Non-pigmented ciliary epithelial cell (primary cell): ENCODE results near the gene EPHA4.
"Not testable (repeated sequence)": the region's sequence is repeated elsewhere in the genome, so short reads cannot be mapped to it uniquely, and the experiment has no call there.

Experiments
- DNase-seq: peaks from one replicate; pipeline ENCODE4 v3.0.0-alpha.2; 2010; ENCODE audit warnings: low read depth

The EPHA4 gene

DNA sequence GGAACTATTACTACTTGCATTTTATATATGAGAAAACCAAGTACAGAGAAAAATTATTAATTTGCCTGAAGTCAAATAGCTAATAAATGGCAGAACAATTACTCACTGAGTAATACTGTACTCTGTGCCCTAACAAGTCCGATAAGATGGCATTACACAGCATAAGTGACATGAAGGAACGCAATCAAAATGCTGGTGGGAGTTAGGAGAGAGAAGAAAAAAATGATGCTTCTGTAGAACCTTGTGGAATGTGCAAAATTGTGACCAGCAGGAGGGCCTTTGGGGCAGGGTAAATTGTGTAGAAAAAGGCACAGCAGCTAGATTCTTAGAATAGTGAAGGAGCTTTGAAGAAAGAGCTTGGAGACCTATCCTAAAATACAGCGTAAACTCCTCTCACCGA is 32.9 kb downstream of the EPHA4 start:
- no peak for DNase-seq

DNA sequence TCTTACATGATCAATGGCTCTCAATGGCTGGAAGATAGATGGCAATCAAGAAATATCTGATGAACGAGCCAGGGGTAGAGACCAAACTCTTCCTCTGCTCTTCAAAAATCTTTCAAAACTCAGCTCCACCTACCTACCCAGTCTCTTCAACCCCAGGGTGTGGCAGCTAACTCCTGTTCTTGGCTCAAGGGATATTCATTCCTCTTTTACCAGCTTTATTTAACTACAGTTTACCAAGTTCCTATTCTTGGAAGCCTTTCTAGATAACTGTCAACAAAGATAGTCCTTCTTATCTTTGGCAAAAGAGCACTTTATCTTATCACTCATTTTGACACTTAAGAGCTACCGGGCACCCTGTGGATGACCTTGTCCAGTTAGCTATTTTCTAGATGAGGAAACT is 36.3 kb downstream of the EPHA4 start:
- DNase-seq, result no peak

DNA sequence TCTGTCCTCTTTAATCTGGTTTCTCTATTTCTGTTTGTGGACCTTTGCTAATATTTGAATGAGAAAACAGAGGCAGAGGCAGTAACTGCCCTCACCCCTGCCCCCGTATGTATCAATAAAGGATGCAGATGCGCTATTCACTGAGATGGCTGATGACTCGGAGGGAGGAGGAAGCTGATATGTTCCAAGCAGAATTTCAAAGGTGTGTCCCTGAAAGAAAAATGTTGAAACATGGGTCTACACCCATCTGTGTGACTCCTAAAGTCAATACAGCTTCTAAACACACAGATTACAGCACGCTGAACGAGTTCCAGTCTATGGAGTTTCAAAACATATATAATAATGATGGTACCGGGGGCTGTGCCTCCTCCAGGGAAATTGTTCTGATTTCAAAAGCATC is 38.8 kb downstream of the EPHA4 start:
- DNase-seq, result no peak

DNA sequence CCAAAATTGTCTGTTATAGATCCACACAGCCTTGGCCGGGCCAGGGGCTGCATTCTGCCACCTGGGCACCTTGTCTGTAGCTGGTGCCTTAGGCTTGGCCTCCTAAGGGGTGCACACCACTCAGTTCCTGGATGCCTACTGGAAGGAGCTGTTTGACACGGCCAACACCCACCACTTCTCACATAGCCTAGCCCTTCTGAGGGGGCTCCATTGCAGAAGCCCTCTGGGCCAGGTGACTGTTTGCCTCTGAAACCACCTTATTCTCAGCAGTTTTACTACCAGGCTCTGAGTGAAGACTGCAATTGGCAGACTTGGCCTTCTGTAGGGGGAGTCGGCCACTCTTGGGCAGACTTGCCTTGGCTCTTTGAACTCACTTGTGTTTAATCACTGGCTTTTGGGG is 39.5 kb downstream of the EPHA4 start:
- no peak for DNase-seq

DNA sequence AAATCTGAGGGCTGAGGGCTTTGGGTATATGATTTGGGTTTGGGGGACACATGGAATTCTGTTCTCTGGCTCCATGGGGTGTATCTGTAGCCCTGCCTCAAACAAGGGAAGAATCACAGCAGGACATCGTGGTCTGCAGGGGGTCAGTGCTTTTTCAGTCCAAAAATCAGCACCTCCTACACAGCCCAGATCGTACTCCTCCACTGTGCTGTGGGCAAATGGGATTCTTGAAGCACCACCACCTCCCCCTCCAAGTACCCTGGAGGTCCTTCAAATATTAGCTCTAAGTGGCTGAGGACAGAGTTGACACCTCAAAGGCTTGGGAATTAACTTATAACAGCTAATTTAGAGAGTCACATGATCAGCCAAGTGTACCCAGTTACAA is 41.5 kb downstream of the EPHA4 start:
- no peak for DNase-seq

DNA sequence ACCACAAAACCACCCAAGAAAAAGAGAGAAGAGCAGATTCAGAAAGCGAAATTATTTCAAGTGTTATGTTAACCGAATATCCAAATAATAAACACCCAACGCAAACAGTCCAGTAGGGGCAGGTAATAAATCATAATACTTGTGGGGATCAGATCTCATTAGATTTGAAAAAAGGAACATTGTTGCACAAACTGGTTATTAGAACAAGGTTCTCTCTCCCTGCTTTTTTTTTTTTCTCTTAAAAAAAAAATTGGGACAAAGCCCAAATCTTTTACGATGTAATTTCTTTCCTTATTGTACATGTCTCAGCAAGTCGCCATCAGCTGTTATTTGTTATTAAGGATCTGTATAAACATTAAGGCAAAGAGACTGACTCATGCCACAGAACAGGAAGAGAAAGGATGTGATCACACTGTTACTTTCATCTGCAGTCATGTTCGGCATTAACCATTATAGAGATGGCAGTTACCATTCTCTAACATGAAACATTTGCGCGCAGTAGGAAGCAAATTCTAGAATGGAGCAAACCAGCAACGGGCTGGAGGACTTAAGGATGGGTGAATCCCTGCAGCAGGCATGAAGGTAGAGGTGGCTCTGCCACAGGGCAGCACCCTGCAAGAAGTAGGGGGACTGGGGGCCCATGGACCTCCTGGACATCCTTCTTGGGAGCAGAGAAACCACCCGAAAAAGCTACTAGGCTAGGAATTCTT is 42.0 kb downstream of the EPHA4 start:
- peak; percentile 56 for DNase-seq

DNA sequence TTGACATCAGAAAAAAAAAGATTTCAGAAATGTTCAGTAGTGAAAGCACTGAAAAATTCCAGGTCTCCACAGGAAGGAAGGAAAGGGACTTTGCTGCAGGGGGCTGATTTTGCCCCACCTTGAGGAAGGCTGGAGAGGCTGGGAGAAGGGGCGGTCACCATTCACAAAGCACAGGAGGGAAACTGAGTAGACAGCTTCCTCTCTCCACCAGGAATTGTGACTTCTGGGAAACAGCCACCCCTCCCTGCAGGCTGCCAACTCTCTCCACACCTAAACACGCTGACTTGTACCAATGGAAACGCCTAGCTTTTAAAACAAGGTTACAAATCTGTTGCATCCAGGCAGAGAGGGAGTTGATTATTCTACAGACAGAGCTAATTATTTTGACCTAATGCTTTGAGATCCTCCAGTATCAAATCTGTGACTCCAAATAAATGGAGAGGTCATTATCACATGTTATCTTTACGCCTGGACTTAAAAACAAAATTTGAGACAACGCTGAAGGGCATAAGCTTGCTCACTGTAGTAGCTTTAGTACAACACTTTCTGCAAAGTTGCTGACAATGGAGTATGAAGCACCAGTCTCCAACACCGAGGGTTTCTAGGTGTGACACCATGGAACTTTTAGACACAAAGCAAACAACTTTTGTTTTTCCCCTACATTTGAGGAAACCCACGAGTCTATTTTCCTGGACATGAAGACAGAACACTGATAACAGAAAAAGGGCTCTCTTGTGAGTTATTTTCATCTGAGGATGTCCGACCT is 42.7 kb downstream of the EPHA4 start:
- DNase-seq, result no peak

DNA sequence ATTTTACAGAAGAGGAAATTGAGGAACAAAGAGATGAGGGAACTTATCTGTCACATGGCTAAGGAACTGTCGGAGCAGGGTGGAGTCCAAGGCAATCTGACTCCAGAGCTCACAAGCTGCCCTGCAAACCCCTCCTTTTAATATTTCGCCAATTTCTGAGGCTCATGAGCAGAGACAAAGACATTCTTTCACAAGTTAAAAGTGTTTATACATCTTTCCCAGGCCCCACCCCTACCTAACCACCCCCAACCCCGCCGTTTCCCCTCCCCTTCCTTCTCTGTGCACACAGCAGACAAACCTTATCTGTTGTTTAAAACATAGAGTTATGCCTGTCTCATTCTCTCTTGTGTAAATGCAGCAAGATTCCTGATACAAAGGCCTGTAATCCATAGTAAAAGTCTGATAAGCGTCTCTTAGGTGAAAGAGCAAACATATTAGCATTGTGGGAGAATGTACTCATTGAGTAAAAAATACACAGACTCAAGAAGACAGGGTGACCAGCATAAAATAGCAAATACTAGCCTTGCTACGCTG is 44.3 kb downstream of the EPHA4 start:
- DNase-seq, result no peak

DNA sequence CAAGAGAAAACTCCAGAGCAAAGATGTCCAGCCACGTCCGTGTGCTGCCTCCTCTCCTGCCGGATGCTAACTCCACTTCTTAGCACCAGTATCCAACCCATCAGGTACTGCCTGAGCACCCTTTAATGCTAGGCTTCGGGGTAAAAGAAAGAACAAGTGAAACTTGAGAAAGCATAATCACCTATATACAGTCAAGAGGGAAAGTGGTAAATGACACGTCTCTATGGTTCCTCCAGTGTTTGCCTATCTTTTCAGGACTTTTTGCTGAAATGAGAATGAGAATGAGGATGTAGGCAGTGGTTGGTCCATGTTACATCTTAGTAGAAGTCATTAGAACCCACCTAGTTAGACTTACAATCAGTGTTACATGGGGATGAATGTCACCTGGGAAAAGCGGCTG is 47.9 kb downstream of the EPHA4 start:
- DNase-seq, result no peak

DNA sequence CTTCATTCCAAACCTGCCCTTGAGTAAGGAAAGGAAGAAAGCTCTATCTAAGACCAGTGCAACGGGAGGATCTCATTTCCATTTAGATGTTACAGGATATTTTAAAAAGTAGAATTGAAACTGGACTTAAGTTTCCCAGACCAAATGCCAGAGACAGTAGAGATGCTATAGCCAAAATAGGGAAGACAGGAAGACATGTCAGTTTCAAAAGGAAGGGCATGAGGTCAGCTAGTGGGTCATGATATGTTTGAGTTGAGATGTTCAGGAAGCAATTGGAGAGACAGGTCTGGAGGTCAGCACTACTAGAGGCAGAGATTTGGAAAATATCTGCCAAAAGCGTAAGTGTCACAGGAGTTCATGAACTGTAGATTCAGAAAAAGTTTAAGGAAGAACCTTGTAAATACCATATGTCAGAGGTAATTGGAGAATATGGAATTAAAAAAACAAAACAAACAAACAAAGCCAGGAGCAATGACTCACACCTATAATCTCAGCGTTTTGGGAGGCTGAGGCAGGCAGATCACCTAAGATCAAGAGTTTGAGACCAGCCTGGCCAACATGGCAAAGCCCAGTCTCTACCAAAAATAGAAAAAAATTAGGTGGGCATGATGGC is 50.8 kb downstream of the EPHA4 start:
- no peak for DNase-seq

DNA sequence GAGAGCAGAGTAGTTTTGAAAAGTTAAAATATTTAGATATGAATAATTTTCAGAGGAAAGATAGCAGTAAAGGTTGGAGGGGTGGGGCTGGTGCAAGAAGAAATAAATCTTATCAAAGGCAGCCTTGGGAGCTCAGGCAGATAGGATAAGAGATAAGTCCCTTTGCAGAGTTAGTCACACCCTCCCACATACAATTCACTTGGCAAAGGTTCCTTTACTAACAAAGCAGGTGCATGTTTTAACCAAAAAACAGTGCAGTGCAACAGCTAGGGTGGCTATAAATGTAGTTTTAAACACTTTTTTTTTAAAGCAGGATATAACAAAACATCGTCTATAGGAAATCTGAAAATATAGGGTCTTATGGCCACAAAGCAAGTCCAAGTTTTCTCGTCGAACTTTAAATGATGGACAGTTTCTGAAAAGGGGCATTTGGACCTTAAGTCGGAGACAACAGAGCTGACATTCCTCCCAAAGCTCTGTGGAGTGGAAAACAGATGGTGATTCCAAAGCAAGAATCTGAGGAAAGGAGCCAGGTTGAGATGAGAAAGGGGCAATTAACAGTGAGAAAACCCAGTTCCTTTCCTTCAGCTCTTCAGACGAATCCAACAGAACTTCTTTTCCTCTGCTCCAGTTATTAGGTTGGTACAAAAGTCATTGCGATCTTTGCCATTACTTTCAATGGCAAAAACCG is 53.0 kb downstream of the EPHA4 start:
- DNase-seq, result no peak

DNA sequence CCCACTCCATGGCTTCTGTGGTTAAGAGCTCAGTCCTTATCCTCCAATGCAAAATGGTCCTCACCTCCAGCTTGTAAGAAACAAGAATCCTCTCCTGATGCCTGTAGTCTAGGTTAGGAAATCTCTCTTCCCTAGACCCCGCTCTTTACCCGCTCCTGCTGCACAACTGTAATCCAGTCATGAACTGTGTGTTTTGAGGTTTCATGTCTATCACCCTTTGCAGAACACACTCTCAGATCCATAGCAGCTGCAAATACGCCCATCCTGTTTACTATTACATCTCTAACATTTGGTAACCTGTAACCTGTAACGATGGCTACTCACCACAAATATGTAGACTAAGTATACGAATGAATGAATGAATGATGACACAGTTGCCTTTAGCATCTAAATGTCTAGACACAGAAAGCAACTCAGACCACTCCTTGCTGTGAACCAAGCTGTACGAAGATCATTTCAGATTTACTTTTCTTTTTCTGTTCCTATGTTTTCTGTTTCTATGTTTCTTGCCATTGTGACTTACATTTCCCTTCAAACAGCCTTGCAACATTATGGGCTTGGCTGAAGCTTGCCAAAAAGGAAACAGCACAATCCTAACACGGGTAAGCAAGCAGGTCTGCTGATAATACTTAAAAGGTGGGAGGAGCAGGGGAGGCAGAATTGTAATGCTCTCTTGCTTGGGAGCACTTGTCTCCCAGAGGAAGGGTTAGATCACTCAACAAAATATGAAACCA is 53.7 kb downstream of the EPHA4 start:
- DNase-seq, result peak; percentile 45

DNA sequence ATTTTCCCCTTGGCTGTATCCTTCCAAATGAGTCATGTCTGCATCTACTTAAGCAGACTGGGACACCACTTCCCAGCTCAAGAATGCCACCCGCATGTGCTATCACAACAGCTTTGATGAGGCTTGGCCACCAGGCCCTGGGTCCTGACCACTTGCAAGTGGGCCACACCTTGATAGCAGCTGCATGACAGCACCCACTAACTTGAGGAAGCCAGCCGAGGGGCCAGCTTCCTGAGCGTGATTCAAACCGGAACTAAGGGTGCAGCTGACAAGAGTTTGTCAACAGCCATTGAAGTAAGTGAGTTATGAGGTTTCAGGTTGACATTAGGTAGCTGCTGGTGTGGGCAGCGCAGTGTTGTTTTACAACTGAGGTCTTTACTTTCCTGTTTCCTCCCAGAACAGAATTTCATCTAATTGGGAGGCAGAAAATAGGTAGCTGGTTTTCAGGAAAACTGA is 54.4 kb downstream of the EPHA4 start:
- DNase-seq, result peak; percentile 76

DNA sequence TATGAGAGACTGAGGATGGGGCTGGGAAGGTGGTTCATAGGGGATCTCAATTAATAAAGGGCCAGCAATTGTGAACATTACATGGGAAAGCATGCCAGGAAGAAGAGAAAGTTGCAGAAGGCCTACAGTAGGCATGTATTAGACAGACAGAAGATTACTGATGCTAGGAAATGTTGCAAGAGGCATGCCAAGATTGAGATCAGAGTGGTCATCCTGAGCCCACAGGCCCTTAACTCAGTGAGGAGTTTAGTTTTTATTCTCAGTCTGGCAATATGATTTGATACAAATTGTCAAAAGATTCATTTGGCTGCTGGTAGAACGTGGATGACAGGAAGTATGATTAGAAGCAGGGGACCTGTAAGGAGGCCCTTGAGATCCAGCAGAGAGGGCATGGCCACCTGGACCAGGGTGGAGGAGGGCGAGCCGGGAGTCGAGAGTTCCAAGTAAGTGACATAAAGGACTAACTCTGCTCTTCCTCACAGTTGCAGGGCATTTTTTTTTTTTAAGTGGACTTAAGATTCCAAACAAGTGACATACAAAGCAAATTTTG is 54.9 kb downstream of the EPHA4 start:
- no peak for DNase-seq

DNA sequence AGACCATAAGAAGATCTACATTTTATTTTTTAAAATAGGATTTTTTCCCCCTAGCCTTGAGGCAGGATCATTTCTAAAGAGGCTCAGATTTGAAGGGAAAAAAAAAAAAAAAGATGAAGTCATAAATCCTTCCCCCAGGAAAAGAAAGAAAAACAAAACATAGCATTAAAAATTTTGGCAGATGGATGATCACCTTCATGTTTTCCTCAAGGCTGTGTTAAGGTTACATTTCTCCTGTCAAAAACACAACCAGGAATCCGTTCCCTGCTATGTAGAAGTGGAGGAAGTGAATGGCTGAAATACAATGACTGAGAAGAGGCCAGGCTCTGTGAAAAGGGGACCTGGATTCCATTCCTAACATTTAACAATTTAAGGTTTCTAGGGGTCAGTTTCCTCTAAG is 56.2 kb downstream of the EPHA4 start:
- DNase-seq, result no peak

DNA sequence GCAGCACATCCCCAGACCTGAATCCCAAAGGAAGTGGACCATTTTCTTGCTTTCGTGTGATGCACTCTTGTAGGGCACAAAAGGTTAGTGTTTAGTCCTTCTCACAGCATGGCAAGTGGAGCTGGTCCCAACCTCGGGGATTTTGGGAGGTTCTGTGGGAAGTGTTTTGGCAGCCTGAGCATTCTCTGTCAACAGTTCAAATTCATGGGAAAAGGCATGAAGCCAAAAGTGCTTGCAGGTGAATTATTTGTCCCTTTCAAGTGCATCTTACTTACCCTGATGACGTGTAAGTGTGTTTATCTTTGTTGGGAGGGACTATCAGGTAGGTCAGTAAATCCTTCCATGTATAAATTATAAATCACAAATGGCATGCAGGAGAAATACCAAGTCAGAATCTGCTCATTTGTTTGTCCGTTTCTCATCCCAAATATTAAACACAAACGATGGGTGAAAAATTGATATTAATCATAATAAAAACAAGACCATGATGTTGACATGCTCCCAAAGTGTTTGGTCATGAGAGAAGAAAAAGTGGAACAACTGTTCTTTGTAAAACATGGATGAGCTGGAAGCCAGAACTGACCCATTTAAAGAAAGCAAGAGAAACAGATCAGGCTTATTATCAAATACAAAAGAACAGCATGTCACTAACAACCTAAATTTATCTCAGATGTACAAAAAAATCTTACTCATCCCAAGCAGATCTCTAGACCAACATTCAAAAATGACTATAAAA is 57.6 kb downstream of the EPHA4 start:
- no peak for DNase-seq

DNA sequence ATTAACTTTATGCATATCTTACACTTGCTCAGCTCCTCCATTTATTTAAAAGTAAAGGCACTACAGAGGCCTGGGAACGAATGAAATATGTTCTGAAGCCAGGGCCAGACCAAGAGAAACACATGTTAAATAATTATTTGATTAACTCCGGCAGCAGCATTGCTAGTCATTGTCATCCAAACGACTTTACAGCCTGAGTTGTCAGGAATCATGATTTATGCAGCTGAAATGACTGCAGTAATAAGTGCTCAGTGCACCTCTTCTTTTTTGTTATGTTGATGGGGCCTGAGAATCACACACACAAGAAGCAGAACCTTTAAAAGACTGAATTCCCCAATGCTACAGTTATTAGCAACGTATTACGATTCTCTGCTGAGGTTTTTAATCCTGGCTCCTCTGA is 58.9 kb downstream of the EPHA4 start:
- no peak for DNase-seq

DNA sequence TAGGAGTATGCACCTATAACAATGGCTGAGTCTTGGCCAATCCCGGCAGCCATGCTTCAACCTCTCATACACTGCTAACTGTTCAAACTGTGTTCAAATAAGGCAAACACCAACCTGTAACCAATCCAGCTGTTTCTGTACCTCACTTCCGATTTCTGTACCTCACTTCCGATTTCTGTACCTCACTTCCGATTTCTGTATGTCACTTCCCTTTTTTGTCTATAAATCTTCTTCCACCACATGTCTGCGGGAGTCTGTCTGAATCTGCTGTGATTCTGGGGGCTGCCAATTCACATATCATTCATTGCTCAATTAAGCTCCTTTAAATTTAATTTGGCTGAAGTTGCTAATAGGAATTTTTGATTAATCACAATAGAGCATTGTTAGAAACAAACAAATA is 60.8 kb downstream of the EPHA4 start:
- not testable (repeated sequence) for DNase-seq

DNA sequence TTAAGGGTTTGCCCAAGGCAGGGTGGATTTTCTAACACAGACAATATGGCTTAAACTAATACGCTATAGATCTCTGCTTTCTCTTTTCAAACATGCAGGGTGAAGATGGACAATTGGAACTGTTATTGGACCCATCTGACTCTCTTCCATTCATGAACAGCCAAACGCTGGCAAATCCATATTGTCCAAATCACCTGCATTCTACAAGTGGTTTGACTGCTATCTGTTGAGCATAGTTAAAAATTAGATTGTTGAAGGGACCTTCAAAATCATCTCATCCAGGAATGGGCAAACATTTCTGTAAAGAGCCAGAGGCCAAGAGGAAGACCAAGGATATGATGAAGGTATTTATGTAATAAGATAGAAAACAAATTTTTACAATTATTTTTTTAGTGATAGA is 65.6 kb downstream of the EPHA4 start:
- DNase-seq, result no peak

DNA sequence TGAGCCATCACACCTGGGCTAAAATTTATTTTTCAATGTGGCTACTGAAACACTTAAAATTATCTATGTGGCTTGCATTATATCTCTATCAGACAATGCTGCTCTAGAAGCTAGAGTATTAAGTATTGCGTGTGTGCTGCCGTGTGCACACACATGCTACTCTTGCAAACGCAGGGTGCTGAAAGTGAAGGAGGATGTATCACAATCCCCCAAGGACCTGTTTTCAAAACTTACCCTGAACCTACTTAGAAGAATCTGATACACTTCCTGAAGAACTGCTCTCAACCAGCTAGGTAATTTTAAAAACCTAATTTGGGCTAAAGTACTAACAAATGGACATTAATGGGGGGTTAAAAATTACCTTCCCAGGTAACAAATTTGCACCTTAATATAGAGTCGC is 66.5 kb downstream of the EPHA4 start:
- no peak for DNase-seq

DNA sequence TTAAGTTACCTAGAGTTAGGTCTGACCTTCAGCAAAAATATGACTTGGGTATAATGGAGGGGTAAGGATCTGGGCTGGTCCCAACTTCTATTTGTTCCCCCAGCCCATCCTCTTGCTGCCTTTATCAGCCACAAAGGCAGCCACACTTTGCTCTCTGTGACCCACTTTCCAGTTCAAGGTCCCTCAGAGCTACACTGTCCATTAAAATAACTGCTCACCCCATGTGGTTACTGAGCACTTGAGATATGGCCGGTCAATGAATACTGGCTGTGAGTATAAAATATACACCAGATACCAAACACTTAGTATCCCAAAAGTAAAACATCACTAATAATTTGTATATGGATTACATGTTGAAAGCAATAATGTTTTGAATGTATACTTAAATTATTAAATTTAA is 67.2 kb downstream of the EPHA4 start:
- DNase-seq, result no peak
